ENCODE measurements around the gene GSDME.
"Not testable (repeated sequence)": the region's sequence is repeated elsewhere in the genome, so short reads cannot be mapped to it uniquely, and the experiment has no call there.

The GSDME gene

DNA sequence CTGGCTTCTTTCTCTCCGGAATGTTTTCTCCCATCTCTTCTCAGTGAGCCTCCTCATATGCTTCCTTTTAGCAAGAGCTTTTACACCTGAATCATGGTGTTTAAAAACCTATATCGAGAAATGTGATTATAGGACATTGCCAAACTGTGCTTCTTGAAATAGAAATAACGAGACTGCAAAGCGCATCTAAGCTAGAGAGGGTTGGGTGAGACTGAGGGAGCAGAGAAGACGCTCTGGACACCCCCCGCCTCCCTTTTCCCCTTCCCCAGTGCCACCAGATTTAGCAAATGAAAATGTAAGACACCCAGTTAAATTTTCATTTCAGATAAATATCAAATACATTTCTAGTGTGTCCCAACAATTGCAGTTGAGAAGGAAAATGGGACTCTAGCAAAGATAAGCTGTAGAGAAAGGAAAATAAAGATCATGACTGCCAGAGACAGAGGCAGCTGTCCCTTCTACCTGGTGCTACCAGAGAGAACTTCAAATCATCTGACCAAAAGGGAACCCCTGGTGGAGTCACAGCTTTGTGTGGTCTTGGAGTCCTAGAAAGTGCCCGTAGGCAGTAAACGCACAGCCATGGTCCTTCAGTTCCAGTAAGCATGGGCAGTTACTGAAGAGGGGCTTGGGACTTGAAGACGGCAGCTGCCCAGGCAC, 14.6 kb downstream of the GSDME start:
- no peak for DNase-seq (ENCODE audit: low read depth)
- H3K4me3 ChIP-seq (ENCODE audit: low read length), result no peak overlapping the region
- TF ChIP-seq, protein P1, sequence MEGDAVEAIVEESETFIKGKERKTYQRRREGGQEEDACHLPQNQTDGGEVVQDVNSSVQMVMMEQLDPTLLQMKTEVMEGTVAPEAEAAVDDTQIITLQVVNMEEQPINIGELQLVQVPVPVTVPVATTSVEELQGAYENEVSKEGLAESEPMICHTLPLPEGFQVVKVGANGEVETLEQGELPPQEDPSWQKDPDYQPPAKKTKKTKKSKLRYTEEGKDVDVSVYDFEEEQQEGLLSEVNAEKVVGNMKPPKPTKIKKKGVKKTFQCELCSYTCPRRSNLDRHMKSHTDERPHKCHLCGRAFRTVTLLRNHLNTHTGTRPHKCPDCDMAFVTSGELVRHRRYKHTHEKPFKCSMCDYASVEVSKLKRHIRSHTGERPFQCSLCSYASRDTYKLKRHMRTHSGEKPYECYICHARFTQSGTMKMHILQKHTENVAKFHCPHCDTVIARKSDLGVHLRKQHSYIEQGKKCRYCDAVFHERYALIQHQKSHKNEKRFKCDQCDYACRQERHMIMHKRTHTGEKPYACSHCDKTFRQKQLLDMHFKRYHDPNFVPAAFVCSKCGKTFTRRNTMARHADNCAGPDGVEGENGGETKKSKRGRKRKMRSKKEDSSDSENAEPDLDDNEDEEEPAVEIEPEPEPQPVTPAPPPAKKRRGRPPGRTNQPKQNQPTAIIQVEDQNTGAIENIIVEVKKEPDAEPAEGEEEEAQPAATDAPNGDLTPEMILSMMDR (conservative IDR thresholded peaks at IDR 0.05; ENCODE audit: low read depth, low read length), result no peak

- no peak for DNase-seq (ENCODE audit: low read depth)
- no peak overlapping the region for H3K4me3 ChIP-seq (ENCODE audit: low read length)
- TF ChIP-seq, protein P1 (conservative IDR thresholded peaks at IDR 0.05; ENCODE audit: low read depth, low read length), result no peak
These were observed 15.4 kb downstream of the GSDME start for GRCh38 chr7:24741679-24742505.

DNA sequence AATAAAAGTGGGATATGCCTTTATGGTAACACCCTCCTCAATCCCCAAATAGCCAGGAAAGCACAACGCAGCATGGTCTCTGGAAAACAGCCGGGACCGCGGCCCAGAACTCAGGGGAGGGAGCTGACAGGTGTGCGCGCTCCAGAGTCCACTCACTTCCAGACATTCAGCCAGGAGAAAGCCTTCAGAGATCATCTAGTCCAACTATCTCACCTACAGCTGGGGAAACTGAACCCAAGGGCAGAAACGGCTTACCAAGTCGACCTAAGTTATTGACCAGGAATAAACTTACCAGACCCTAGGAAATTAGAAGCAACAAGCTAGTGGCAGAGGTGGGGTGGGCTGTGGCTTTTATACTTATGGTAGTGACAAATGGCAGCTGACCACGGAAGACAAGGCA, 16.4 kb downstream of the GSDME start:
- TF ChIP-seq, protein P1 (conservative IDR thresholded peaks at IDR 0.05; ENCODE audit: low read depth, low read length), result no peak
- H3K4me3 ChIP-seq (ENCODE audit: low read length), result no peak overlapping the region
- DNase-seq (ENCODE audit: low read depth), result no peak

GRCh38 chr7:24739306-24739705, 18.0 kb downstream of the GSDME start:
- TF ChIP-seq, protein P1 (conservative IDR thresholded peaks at IDR 0.05; ENCODE audit: low read depth, low read length), result no peak
- no peak for DNase-seq (ENCODE audit: low read depth)
- no peak overlapping the region for H3K4me3 ChIP-seq (ENCODE audit: low read length)

DNA sequence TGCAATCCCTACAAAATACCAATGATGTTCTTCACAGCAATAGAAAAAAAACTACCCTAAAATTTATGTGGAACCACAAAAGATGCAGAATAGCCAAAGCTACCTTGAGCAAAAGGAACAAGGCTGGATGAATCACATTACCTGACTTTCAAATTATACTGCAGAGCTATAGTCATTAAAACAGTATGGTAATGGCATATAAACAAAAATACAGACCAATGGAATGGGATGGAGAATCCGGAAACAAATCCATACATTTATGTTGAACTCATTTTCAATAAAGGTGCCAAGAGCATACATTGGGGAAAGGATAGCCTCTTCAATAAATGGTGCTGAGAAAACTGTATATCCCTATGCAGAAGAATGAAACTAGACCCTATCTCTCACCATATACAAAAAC, 18.7 kb downstream of the GSDME start:
- TF ChIP-seq, protein P1 (conservative IDR thresholded peaks at IDR 0.05; ENCODE audit: low read depth, low read length), result no peak
- DNase-seq (ENCODE audit: low read depth), result no peak
- H3K4me3 ChIP-seq (ENCODE audit: low read length), result no peak overlapping the region

DNA sequence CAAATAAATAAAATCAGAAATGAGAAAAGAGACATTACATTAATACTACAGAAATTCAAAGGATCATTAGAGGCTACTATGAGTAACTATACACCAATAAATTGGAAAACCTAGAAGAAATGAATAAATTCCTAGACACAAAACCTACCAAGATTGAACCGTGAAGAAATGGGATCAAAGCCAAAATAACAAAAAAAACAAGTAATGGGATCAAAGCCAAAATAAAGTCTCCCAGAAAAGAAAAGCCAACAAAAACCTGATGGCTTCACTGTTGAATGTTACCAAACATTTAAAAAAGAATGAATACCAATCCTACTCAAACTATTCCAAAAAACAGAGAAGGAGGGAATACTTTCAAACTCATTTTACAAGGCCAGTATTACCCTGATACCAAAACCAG, 20.0 kb downstream of the GSDME start:
- TF ChIP-seq, protein P1 (conservative IDR thresholded peaks at IDR 0.05; ENCODE audit: low read depth, low read length), result no peak
- DNase-seq (ENCODE audit: low read depth), result no peak
- no peak overlapping the region for H3K4me3 ChIP-seq (ENCODE audit: low read length)

- not testable (repeated sequence) for DNase-seq (ENCODE audit: low read depth); H3K4me3 ChIP-seq (ENCODE audit: low read length)
These were observed 21.7 kb downstream of the GSDME start for GRCh38 chr7:24735594-24735993.

Data from retinal pigment epithelial cell (primary cell).